CD14-positive monocyte (primary cell): Measurements from ENCODE around the gene FLT1. TPM values are rescaled to one million over a fixed set of nuclear protein-coding genes. Genes with fewer than 3 reads are reported as not detected.

Experiments used
- DNase-seq, 3 donors: peaks; one replicate each; pipeline ENCODE4 v3.0.0-alpha.2; 2011 to 2022
- H2AFZ ChIP-seq: 2 replicates; pipeline ENCODE4 v1.6.0; 2012; ENCODE audit warnings: mild to moderate bottlenecking, low read depth, low read length, inconsistent platforms; ENCODE audit not compliant: insufficient read depth, poor library complexity, severe bottlenecking
- H3K27ac ChIP-seq, 2 donors: 1 replicate in 1 of 2; 2 replicates in 1 of 2; pipeline ENCODE4 v1.5.1; 2012 to 2013; ENCODE audit warnings: low read length in 2 of 2, control low read depth in 1 of 2, inconsistent platforms in 1 of 2, low read depth in 1 of 2, mild to moderate bottlenecking in 1 of 2
- H3K27me3 ChIP-seq, 2 donors: one replicate each; pipeline versions ENCODE4 v1.6.0 to v1.6.1; 2011 to 2013; ENCODE audit warnings: low read length in 2 of 2; ENCODE audit not compliant: control insufficient read depth in 2 of 2, insufficient read depth in 2 of 2
- H3K36me3 ChIP-seq, 2 donors: replicated peaks in 1 of 2; 1 replicate in 1 of 2; 2 replicates in 1 of 2; pipeline versions ENCODE4 v1.5.1 to v1.6.1; 2012 to 2013; ENCODE audit warnings: low read length in 2 of 2, control low read depth in 1 of 2, inconsistent platforms in 1 of 2, mild to moderate bottlenecking in 1 of 2; ENCODE audit not compliant: insufficient read depth in 2 of 2, control insufficient read depth in 1 of 2
- H3K4me1 ChIP-seq, 2 donors: 1 replicate in 1 of 2; 2 replicates in 1 of 2; pipeline versions ENCODE4 v1.5.1 to v1.6.1; 2012 to 2013; ENCODE audit warnings: low read length in 2 of 2, control low read depth in 1 of 2, inconsistent platforms in 1 of 2, mild to moderate bottlenecking in 1 of 2, moderate library complexity in 1 of 2; ENCODE audit not compliant: insufficient read depth in 2 of 2, control insufficient read depth in 1 of 2
- H3K4me2 ChIP-seq: replicated peaks from 2 replicates; pipeline ENCODE3; 2012; ENCODE audit warnings: low read length, moderate library complexity, mild to moderate bottlenecking; ENCODE audit not compliant: poor library complexity, severe bottlenecking; ENCODE audit errors: extremely low read depth
- H3K4me3 ChIP-seq, 3 experiments: fragments of 200-600 bp in 1 of 3; sonication (generic) in 1 of 3; replicated peaks in 1 of 3; 1 replicate in 2 of 3; 2 replicates in 1 of 3; pipeline ENCODE4 v1.5.1; 2011 to 2013; ENCODE audit warnings: low read length in 3 of 3, mild to moderate bottlenecking in 3 of 3, control low read depth in 2 of 3, low read depth in 2 of 3, inconsistent platforms in 1 of 3, moderate library complexity in 1 of 3
- H3K79me2 ChIP-seq: 2 replicates; pipeline ENCODE4 v1.6.0; 2012; ENCODE audit warnings: mild to moderate bottlenecking, control low read depth, inconsistent platforms, low read length, moderate library complexity; ENCODE audit not compliant: insufficient read depth
- H3K9ac ChIP-seq: 2 replicates; pipeline ENCODE4 v1.6.0; 2017; ENCODE audit warnings: low read length, mild to moderate bottlenecking; ENCODE audit not compliant: insufficient read depth, poor library complexity, severe bottlenecking
- H3K9me3 ChIP-seq, 2 donors: replicated peaks in 1 of 2; 1 replicate in 1 of 2; 2 replicates in 1 of 2; pipeline versions ENCODE4 v1.5.1 to v1.6.1; 2012 to 2013; ENCODE audit warnings: low read length in 2 of 2, control low read depth in 1 of 2; ENCODE audit not compliant: control insufficient read depth in 1 of 2, insufficient read depth in 1 of 2
- H4K20me1 ChIP-seq: 2 replicates; pipeline ENCODE4 v1.6.0; 2012; ENCODE audit warnings: mild to moderate bottlenecking, low read length, control low read depth, moderate library complexity; ENCODE audit not compliant: insufficient read depth
- H3K27ac Mint-ChIP-seq, 7 donors: one replicate each; pipeline ENCODE4 v1.8.0; 2020; ENCODE audit warnings: mild to moderate bottlenecking in 7 of 7, mixed read lengths in 7 of 7, moderate library complexity in 6 of 7, inconsistent platforms in 2 of 7
- H3K27me3 Mint-ChIP-seq, 3 donors: one replicate each; pipeline ENCODE4 v1.8.0; 2021 to 2022; ENCODE audit warnings: low read depth in 3 of 3, mild to moderate bottlenecking in 3 of 3, mixed read lengths in 3 of 3, moderate library complexity in 3 of 3, inconsistent platforms in 1 of 3
- H3K36me3 Mint-ChIP-seq, 2 donors: one replicate each; pipeline ENCODE4 v1.8.0; 2020; ENCODE audit warnings: mixed read lengths in 2 of 2, inconsistent platforms in 1 of 2, mild to moderate bottlenecking in 1 of 2
- H3K4me1 Mint-ChIP-seq: one replicate; pipeline ENCODE4 v1.8.0; 2020; ENCODE audit warnings: mild to moderate bottlenecking, mixed read lengths
- H3K4me3 Mint-ChIP-seq, 2 donors: one replicate each; pipeline ENCODE4 v1.8.0; 2020; ENCODE audit warnings: mild to moderate bottlenecking in 2 of 2, mixed read lengths in 2 of 2, moderate library complexity in 1 of 2
- H3K9me3 Mint-ChIP-seq, 7 donors: one replicate each; pipeline ENCODE4 v1.8.0; 2020 to 2022; ENCODE audit warnings: mixed read lengths in 7 of 7, mild to moderate bottlenecking in 6 of 7, moderate library complexity in 6 of 7, inconsistent platforms in 2 of 7
- CTCF ChIP-seq: fragments of 200-600 bp; IDR thresholded peaks from one replicate; pipeline ENCODE4 v1.8.0; 2022; ENCODE audit warnings: antibody characterized with exemption, mild to moderate bottlenecking
- WGBS: methylation state at CpG from one replicate; pipeline ENCODE4 v1.1.5; 2013; ENCODE audit warnings: missing lambda C conversion rate; ENCODE audit not compliant: insufficient coverage; 5-methylcytosine and 5-hydroxymethylcytosine counted together
- intact Hi-C, 2 donors: fragments of 100-400 bp; cut with micrococcal nuclease; formaldehyde crosslinking; loops; one replicate each; pipeline versions ENCODE4 v1.15.0 to v1.15.1; 2023
- polyA plus RNA-seq, 3 donors: library from polyadenylated mRNA; depleted of rRNA in 1 of 3; unstranded in 2 of 3; stranded (reverse) in 1 of 3; fragments of 300-500 nt in 2 of 3; fragments of >200 nt in 1 of 3; fragmentation: Illumina TruSeq in 2 of 3; gene quantifications; 1 replicate in 2 of 3; 2 replicates in 1 of 3; pipeline ENCODE4 v1.2.3, GENCODE V29; 2012 to 2021

The FLT1 gene
- polyA plus RNA-seq, 3 donors, result 0.28 TPM; not detected in 2

- no peaks in the 10 kb centered on the region for H3K79me2 ChIP-seq
- H3K9me3 Mint-ChIP-seq, result peaks cover 4 to 27% (median 19%) of the 10 kb centered on the region in 7 donors
- H3K4me2 ChIP-seq, result no peak overlapping the region
- peaks cover 8 to 20% of the 10 kb centered on the region in 2 donors for H3K9me3 ChIP-seq
- H3K27ac Mint-ChIP-seq, result no peak overlapping the region
- no peak for DNase-seq
- H3K27me3 ChIP-seq, result peaks cover 0 to 7% of the 10 kb centered on the region in 2 donors
- H2AFZ ChIP-seq, result no peak overlapping the region
- no peak overlapping the region for H3K9ac ChIP-seq
- H3K27me3 Mint-ChIP-seq, result peaks cover 9 to 23% (median 12%) of the 10 kb centered on the region in 3 donors
- H4K20me1 ChIP-seq, result no peaks in the 10 kb centered on the region
- peaks cover 11% of the 10 kb centered on the region for H3K4me1 Mint-ChIP-seq
- H3K36me3 Mint-ChIP-seq, result no peaks in the 10 kb centered on the region
- H3K4me3 Mint-ChIP-seq, result no peak overlapping the region
- H3K36me3 ChIP-seq, result no peaks in the 10 kb centered on the region
- TF ChIP-seq CTCF, result no peak
- WGBS, result 88% methylated on average over 5 of the region's 6 CpGs
- intact Hi-C loops, result no loop called here
- peaks cover 6 to 10% of the 10 kb centered on the region in 2 donors for H3K4me1 ChIP-seq
- H3K27ac ChIP-seq, result no peak overlapping the region
- H3K4me3 ChIP-seq, result no peak overlapping the region
These were observed 45.7 kb upstream of the FLT1 start for GRCh38 chr13:28540612-28541011.

DNA sequence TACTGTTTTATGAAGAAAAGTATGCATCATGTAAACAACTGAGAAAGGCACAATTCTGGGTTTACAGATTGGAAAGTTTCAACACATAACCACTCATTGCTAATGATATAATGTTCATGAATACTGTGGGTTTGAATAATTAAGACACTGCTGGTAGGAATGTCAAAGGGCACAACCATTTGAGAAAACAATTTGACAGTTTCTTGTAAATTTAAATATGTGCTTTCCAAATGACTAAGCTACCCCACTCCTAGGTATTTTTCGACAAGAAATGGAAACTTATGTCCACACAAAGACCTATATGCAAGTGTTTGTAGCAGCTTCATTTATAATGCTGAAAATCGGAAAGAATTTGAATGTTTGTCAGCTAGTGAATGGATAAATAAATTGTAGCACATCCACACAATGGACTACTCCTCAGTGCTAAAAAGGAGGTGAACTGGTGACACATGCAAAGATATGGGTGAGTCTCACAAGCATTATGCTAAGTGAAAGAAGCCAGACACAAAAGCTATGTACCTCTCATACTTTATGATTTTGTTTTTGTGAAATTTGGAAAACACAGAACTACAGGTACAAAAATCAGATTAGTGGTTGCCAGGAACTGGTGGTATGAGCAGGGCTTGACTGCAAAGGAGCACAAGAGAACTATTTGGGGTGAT lies 44.8 kb upstream of the FLT1 start:
- H3K36me3 Mint-ChIP-seq, result no peaks in the 10 kb centered on the region
- H3K9me3 Mint-ChIP-seq, result peaks cover 8 to 30% (median 25%) of the 10 kb centered on the region in 7 donors
- Histone ChIP-seq H3K4me3 (no peak overlapping the region), H3K9ac (no peak overlapping the region), H3K27me3 (peaks cover 0 to 7% of the 10 kb centered on the region in 2 donors), H3K9me3 (peaks cover 8 to 27% of the 10 kb centered on the region in 2 donors), H3K4me1 (peaks cover 6 to 10% of the 10 kb centered on the region in 2 donors), H2AFZ (no peak overlapping the region), H4K20me1 (no peaks in the 10 kb centered on the region), H3K79me2 (no peaks in the 10 kb centered on the region), H3K4me2 (no peak overlapping the region), H3K27ac (no peak overlapping the region), H3K36me3 (no peaks in the 10 kb centered on the region)
- peaks cover 7 to 22% (median 17%) of the 10 kb centered on the region in 3 donors for H3K27me3 Mint-ChIP-seq
- TF ChIP-seq CTCF, result no peak
- intact Hi-C loops, result no loop called here
- peaks cover 11% of the 10 kb centered on the region for H3K4me1 Mint-ChIP-seq
- WGBS, result no CpG with 5 or more reads among the region's 2 CpGs
- no peak overlapping the region for H3K4me3 Mint-ChIP-seq
- DNase-seq, result no peak
- no peak overlapping the region for H3K27ac Mint-ChIP-seq
